ENCODE results near the gene ZNF267.

GRCh38 chr16:31833047-31833446 is 40.6 kb upstream of the ZNF267 start:
- TF ChIP-seq FOXA1 (IDR thresholded peaks at IDR 0.05) (no peak), ZNF384 (IDR thresholded peaks at IDR 0.05) (no peak)

Measured in HEK293T (cell line).